PC-3 (cell line): ENCODE data around the gene TKT.

ENCODE experiments used
- CTCF ChIP-seq: fragments of 300-600 bp; sonication (generic); conservative IDR thresholded peaks from 2 replicates; pipeline ENCODE4 v1.5.1; 2017; ENCODE audit warnings: antibody characterized with exemption, low read depth, mild to moderate bottlenecking, low read length
- EZH2 ChIP-seq: fragments of 300-600 bp; sonication (generic); IDR thresholded peaks from one replicate; pipeline ENCODE4 v1.6.1; 2017; ENCODE audit warnings: antibody characterized with exemption, mild to moderate bottlenecking, low read length; ENCODE audit not compliant: unreplicated experiment
- EZH2phosphoT487 ChIP-seq: fragments of 300-600 bp; sonication (generic); IDR thresholded peaks from 2 replicates; pipeline ENCODE4 v1.6.1; 2018; ENCODE audit warnings: mild to moderate bottlenecking, antibody characterized with exemption, low read length, borderline replicate concordance

DNA sequence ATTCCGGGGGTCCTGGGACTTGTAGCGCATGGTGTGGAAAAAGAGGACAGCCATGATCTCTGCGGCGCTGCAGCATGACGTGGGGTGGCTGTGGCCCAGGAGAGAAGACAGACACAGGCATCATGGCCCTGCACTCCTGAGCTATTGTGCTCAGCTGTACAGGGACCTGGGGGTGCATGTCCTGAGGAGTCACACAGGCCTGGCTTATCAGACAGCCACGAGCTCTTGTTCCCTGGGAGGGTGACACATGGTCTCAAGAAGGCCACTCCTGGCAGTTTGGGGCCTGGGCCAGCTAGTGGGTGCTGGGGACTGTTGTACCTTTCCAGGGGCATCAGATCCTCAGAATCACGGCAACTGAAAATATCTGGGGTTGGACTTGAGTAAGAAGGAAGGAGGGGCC is 13.7 kb downstream of the TKT start:
- TF ChIP-seq CTCF, result no peak
- TF ChIP-seq EZH2, result no peak
- TF ChIP-seq EZH2phosphoT487, result no peak
